ENCODE measurements around the gene OR2S2.

Gene OR2S2

GRCh38 chr9:35909687-35910612, 48.0 kb downstream of the OR2S2 start:
- no peak overlapping the region for H3K4me3 ChIP-seq (replicated peaks; ENCODE audit: low read depth, low read length)
- no peak for DNase-seq (ENCODE audit: low read depth)
- no peak for TF ChIP-seq CTCF (IDR thresholded peaks at IDR 0.05; ENCODE audit: low read length, missing control alignments)

- no peak for DNase-seq (ENCODE audit: low read depth)
- no peak for TF ChIP-seq CTCF (IDR thresholded peaks at IDR 0.05; ENCODE audit: low read length, missing control alignments)
- no peak within 1 kb of the TSS for H3K4me3 ChIP-seq (replicated peaks; ENCODE audit: low read depth, low read length)
These were observed 48.7 kb downstream of the OR2S2 start, which contains the start of gene SPAAR for GRCh38 chr9:35909274-35909673. SPAAR (plus strand) TSS chr9:35909490; CDS start chr9:35910464, 974 bp downstream.

- H3K4me3 ChIP-seq (replicated peaks; ENCODE audit: low read depth, low read length): no peak overlapping the region
- DNase-seq (ENCODE audit: low read depth): no peak
- TF ChIP-seq CTCF (IDR thresholded peaks at IDR 0.05; ENCODE audit: low read length, missing control alignments): no peak
These were observed 49.3 kb downstream of the OR2S2 start for GRCh38 chr9:35908504-35909125.

GRCh38 chr9:35907711-35908503, 50.0 kb downstream of the OR2S2 start:
- no peak for TF ChIP-seq CTCF (IDR thresholded peaks at IDR 0.05; ENCODE audit: low read length, missing control alignments)
- peak; percentile 94 for DNase-seq (ENCODE audit: low read depth)
- H3K4me3 ChIP-seq (replicated peaks; ENCODE audit: low read depth, low read length): peak overlapping the region; percentile 33

All from fibroblast of pulmonary artery (primary cell).